Activated naive CD8-positive, alpha-beta T cell treated with anti-CD3 and anti-CD28 coated beads, Interleukin-2, amount 10 ng/mL, durations not matched to agents 7 days and 5 days (primary cell): ENCODE data around the gene FUZ. TPM values are rescaled to one million over a fixed set of nuclear protein-coding genes. Genes with fewer than 3 reads are reported as not detected.

Experiments used
- ATAC-seq: fragments of 150-1000 bp; cut with Tn5 transposase; one replicate; pipeline ENCODE4 v1.10.0; 2021; ENCODE audit warnings: low read depth, moderate library complexity
- POLR2A ChIA-PET: fragments of 350-600 bp; sonication (Branson Sonifier 250); formaldehyde crosslinking; loops from one replicate; lab custom pipeline; 2021; ENCODE audit warnings: antibody characterized with exemption; lab: Charles Lee
- DNase-seq: peaks from one replicate; pipeline ENCODE4 v3.0.0; 2021
- H3K27ac Mint-ChIP-seq: one replicate; pipeline ENCODE4 v1.8.0; 2022; ENCODE audit warnings: mild to moderate bottlenecking, mixed read lengths
- H3K27me3 Mint-ChIP-seq: one replicate; pipeline ENCODE4 v1.8.0; 2022; ENCODE audit warnings: mild to moderate bottlenecking, moderate library complexity, mixed read lengths
- H3K36me3 Mint-ChIP-seq: one replicate; pipeline ENCODE4 v1.8.0; 2021; ENCODE audit warnings: mild to moderate bottlenecking, mixed read lengths
- H3K4me1 Mint-ChIP-seq: one replicate; pipeline ENCODE4 v1.8.0; 2021; ENCODE audit warnings: mixed read lengths
- H3K4me3 Mint-ChIP-seq: one replicate; pipeline ENCODE4 v1.8.0; 2022; ENCODE audit warnings: mild to moderate bottlenecking, moderate library complexity, mixed read lengths
- H3K9me3 Mint-ChIP-seq: one replicate; pipeline ENCODE4 v1.8.0; 2021; ENCODE audit warnings: mixed read lengths
- total RNA-seq, 2 experiments: library from RNA; stranded (reverse); gene quantifications; one replicate each; pipeline ENCODE4 v1.2.3, GENCODE V29; 2021

The FUZ gene
- total RNA-seq, 2 experiments from 2014 or later: 30.0 to 31.3 TPM

GRCh38 chr19:49855676-49856573 lies 42.8 kb upstream of the FUZ start:
- Mint-ChIP-seq H3K4me1 (peaks cover 12% of the 10 kb centered on the region), H3K27ac (no peak overlapping the region), H3K36me3 (peaks cover 1% of the 10 kb centered on the region), H3K4me3 (no peak overlapping the region), H3K9me3 (no peaks in the 10 kb centered on the region), H3K27me3 (no peaks in the 10 kb centered on the region)
- no peak for ATAC-seq
- POLR2A ChIA-PET: interaction anchor here (0.5 to 0.9 kb wide), 2 partner anchors 11 to 88 kb away, joined by 3 read pairs; no protein-coding TSS in a partner anchor
- peak; percentile 32 for DNase-seq

DNA sequence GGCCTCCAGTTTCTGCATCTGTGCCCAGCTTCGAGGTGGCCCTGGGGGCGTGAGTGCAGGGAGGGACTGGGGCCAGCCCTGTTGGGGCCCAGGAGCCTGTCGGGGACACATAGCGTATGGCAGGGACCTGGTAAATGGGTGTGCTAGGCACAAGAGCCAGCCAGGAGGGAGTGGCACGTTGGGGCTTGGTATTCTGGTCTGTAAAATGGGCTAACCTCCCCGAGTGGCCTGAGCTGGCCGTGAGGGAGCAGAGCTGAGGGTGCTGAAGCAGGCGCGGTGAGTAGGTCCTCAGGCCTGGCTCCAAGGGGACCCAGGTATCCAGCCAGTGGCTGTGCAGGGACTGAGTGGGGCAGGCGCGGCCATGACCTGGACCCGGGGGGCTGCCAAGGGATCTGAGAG lies 42.2 kb upstream of the FUZ start:
- POLR2A ChIA-PET: interaction anchor here (0.5 to 0.9 kb wide), 2 partner anchors 11 to 88 kb away, joined by 3 read pairs; no protein-coding TSS in a partner anchor
- Mint-ChIP-seq H3K4me1 (peaks cover 12% of the 10 kb centered on the region), H3K9me3 (no peaks in the 10 kb centered on the region), H3K27ac (no peak overlapping the region), H3K27me3 (no peaks in the 10 kb centered on the region), H3K36me3 (peaks cover 1% of the 10 kb centered on the region), H3K4me3 (no peak overlapping the region)
- ATAC-seq (no peak), DNase-seq (peak; percentile 32)

DNA sequence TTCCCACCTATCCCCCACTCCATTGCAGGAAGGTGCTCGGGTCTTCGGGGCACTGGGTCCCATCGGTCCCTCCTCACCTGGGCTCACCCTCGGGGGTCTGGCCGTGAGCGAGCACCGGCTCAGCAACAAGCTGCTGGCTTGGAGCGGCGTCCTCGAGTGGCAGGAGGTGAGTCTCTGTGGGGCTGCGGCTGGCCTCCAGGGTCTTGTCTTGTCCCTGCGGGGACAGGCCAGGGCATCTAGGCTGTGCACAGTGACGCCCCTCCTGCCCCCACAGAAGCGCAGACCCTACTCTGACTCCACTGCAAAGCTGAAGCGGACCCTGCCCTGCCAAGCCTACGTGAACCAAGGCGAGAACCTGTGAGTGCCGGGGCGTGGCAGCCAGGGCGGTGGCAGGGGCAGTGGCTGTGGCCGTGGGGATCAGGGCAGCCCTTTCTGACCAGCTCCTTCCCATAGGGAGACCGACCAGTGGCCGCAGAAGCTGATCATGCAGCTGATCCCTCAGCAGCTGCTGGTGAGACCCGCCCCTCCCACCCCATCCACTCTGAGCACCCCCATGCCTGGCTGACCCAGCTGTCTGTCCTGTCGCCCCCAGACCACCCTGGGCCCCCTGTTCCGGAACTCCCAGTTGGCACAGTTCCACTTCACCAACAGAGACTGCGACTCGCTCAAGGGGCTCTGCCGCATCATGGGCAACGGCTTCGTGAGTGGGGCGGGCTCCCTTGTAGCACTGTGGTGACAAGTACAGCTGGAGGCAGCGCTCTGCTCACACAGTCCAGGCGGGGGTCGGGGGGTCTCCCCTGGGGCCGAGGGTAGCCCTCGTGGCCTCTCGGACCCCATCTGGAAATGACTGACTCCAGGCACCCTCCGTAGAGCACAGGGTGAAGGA lies 41.5 kb upstream of the FUZ start:
- H3K4me1 Mint-ChIP-seq: peaks cover 18% of the 10 kb centered on the region
- H3K4me3 Mint-ChIP-seq: no peak overlapping the region
- ATAC-seq: no peak
- DNase-seq: no peak
- no peaks in the 10 kb centered on the region for H3K27me3 Mint-ChIP-seq
- no peaks in the 10 kb centered on the region for H3K9me3 Mint-ChIP-seq
- peaks cover 4% of the 10 kb centered on the region for H3K36me3 Mint-ChIP-seq
- H3K27ac Mint-ChIP-seq: no peak overlapping the region
- POLR2A ChIA-PET: no interaction called here

- Mint-ChIP-seq H3K36me3 (peaks cover 5% of the 10 kb centered on the region), H3K27ac (no peak overlapping the region), H3K4me3 (peak overlapping the region; percentile 21), H3K9me3 (peaks cover 1% of the 10 kb centered on the region), H3K4me1 (peaks cover 22% of the 10 kb centered on the region), H3K27me3 (no peaks in the 10 kb centered on the region)
- POLR2A ChIA-PET: interaction anchor here (1.1 kb wide), 1 partner anchor 15 kb away, joined by 8 read pairs; no protein-coding TSS in a partner anchor
- ATAC-seq (no peak), DNase-seq (peak; percentile 25)
Measured at GRCh38 chr19:49853852-49854377, 40.8 kb upstream of the FUZ start.

DNA sequence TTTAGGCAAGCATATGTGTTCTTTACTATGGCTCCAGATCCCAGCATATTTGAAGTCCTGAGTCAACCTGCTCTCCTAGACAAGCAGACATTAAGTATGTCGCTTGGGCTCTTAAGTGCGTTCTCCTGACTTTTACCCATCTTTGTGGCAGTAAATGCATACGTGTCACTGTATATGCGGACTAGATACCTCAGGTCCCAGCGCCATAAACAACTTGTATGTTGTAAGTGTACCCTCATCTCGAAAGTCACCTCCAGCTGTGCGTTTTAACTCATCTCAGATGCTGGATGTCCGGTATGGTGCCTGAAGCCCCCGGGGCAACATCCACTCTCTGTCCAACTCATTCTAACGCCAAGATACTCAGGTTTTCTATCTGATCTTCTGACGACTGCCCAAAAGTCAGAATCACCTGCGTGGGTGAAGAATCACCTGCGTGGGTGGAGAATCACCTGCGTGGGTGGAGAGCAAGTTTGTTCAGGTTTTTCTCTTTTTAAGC lies 39.6 kb upstream of the FUZ start:
- Mint-ChIP-seq H3K36me3 (peaks cover 4% of the 10 kb centered on the region), H3K9me3 (peaks cover 1% of the 10 kb centered on the region), H3K4me3 (peak overlapping the region; percentile 68), H3K4me1 (peaks cover 32% of the 10 kb centered on the region), H3K27me3 (peaks cover 2% of the 10 kb centered on the region), H3K27ac (no peak overlapping the region)
- DNase-seq (no peak), ATAC-seq (no peak)
- POLR2A ChIA-PET: interaction anchor here (0.7 to 1.1 kb wide), 2 partner anchors 17 to 35 kb away, joined by 3 to 8 read pairs; no protein-coding TSS in a partner anchor

DNA sequence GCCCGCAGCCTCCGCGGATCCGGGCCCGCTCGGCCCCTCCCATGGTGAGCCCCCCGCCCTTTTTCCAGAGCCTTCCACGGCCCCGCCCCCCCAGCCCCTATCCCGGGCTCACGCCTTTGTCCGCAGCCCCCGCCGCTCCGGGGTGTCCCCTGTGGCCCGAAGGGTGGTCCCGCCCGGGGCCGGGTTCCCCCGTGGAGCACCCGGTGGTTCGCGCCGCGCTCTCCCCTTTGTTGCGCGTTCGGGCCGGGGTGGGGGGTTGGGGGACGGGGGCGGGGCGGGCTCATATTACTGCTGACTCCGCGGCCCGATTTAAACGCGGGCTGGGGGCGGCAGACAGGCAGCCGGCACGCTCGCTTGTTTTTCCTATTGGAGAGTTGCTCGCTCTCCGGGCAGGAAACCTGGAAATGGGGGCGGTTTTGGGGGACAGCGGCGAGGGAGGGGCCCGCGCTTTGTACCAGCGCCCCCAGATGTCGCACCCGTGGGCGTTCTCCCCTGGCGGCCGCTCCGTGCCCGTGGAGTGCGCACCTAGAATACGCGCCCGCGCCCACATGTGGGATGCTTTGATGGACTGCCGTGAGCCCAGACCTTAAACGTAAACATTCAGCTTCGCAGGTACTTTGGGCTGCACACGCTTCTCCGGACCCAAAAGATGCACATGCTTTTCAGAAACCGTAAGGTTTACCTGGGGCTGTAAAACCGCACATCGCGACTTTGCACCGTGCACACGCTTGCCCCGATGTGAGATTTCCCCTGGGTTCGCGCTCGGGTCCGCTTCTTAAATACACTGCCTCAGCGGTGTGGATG lies 38.6 kb upstream of the FUZ start:
- peak; percentile 61 for DNase-seq
- Mint-ChIP-seq H3K27ac (peak overlapping the region; percentile 39), H3K9me3 (peaks cover 1% of the 10 kb centered on the region), H3K36me3 (peaks cover 4% of the 10 kb centered on the region), H3K4me1 (peaks cover 34% of the 10 kb centered on the region), H3K4me3 (peak overlapping the region; percentile 68), H3K27me3 (peaks cover 2% of the 10 kb centered on the region)
- POLR2A ChIA-PET: interaction anchor here (0.5 to 4.3 kb wide), 9 partner anchors 12 to 132 kb away, joined by 3 to 23 read pairs (median 7); partner anchors contain the start of genes AKT1S1, FUZ, MED25 and PNKP
- no peak for ATAC-seq

- POLR2A ChIA-PET: interaction anchor here (0.6 to 4.3 kb wide), 18 partner anchors 13 to 355 kb away, joined by 3 to 23 read pairs (median 4); partner anchors contain the start of genes AKT1S1, AP2A1, ATF5 and FUZ
Measured at GRCh38 chr19:49850487-49851342, 37.6 kb upstream of the FUZ start, which contains the start of gene PTOV1. Gene PTOV1 (plus strand): TSS chr19:49851159.

GRCh38 chr19:49850221-49850486 lies 37.1 kb upstream of the FUZ start:
- H3K4me3 Mint-ChIP-seq: peak overlapping the region; percentile 87
- H3K36me3 Mint-ChIP-seq: peaks cover 4% of the 10 kb centered on the region
- POLR2A ChIA-PET: interaction anchor here (0.8 to 4.3 kb wide), 14 partner anchors 13 to 354 kb away, joined by 3 to 23 read pairs (median 4); partner anchors contain the start of genes AKT1S1, AP2A1, FUZ and MED25
- DNase-seq (no peak), ATAC-seq (peak; percentile 2)
- H3K27ac Mint-ChIP-seq: peak overlapping the region; percentile 94
- peaks cover 2% of the 10 kb centered on the region for H3K27me3 Mint-ChIP-seq
- peaks cover 1% of the 10 kb centered on the region for H3K9me3 Mint-ChIP-seq
- peaks cover 31% of the 10 kb centered on the region for H3K4me1 Mint-ChIP-seq

More at GRCh38 chr19:49850487-49851342, 37.6 kb upstream of the FUZ start, which contains the start of gene PTOV1:
- Mint-ChIP-seq H3K27me3 (peaks cover 2% of the 10 kb centered on the region), H3K36me3 (peaks cover 4% of the 10 kb centered on the region), H3K4me3 (peak within 1 kb of the TSS; percentile 87), H3K4me1 (peaks cover 34% of the 10 kb centered on the region), H3K9me3 (peaks cover 1% of the 10 kb centered on the region), H3K27ac (peak within 1 kb of the TSS; percentile 94)
- peak; percentile 82 for ATAC-seq
- peak; percentile 98 for DNase-seq

GRCh38 chr19:49849433-49850220 lies 36.5 kb upstream of the FUZ start:
- Mint-ChIP-seq H3K27me3 (peaks cover 2% of the 10 kb centered on the region), H3K27ac (peak overlapping the region; percentile 75), H3K36me3 (peaks cover 4% of the 10 kb centered on the region), H3K4me3 (peak overlapping the region; percentile 87), H3K9me3 (peaks cover 1% of the 10 kb centered on the region), H3K4me1 (peaks cover 31% of the 10 kb centered on the region)
- POLR2A ChIA-PET: interaction anchor here (0.8 to 4.3 kb wide), 13 partner anchors 8 to 173 kb away, joined by 3 to 23 read pairs (median 6); partner anchors contain the start of genes AP2A1, FUZ, MED25 and PNKP
- ATAC-seq (no peak), DNase-seq (peak; percentile 23)

DNA sequence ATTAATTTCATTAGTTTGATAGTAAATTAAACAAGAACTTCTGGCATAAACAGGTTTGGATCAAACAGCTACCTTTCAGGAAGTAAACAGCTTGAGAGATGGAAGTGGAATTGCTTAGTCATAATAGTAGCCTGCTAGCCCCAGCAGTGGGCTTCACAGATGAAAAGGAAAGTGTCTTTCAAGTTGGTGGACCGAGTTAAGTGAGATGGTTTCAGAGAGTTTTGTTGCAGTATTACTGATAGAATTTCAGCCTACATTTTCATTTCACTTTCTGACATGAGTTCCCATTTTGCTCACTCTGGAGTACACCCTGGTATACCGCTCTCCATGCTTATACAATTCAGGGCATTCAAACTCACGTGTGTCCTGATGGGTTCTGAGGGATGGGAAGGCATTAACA lies 35.8 kb upstream of the FUZ start:
- H3K36me3 Mint-ChIP-seq: peaks cover 4% of the 10 kb centered on the region
- peaks cover 2% of the 10 kb centered on the region for H3K27me3 Mint-ChIP-seq
- H3K27ac Mint-ChIP-seq: peak overlapping the region; percentile 75
- peak overlapping the region; percentile 72 for H3K4me3 Mint-ChIP-seq
- H3K4me1 Mint-ChIP-seq: peaks cover 31% of the 10 kb centered on the region
- POLR2A ChIA-PET: interaction anchor here (1.1 to 4.3 kb wide), 8 partner anchors 9 to 41 kb away, joined by 3 to 23 read pairs (median 5); partner anchors contain the start of genes AKT1S1, FUZ, MED25 and PNKP
- DNase-seq (no peak), ATAC-seq (no peak)
- H3K9me3 Mint-ChIP-seq: peaks cover 1% of the 10 kb centered on the region
